GM21360 (cell line): ENCODE results near the gene ALS2.
"Not testable (repeated sequence)": the region's sequence is repeated elsewhere in the genome, so short reads cannot be mapped to it uniquely, and the experiment has no call there.

ENCODE experiments used
- ATAC-seq: cut with Tn5 transposase; IDR thresholded peaks from one replicate; pipeline ENCODE4 v1.9.1; 2021; ENCODE audit warnings: mild to moderate bottlenecking, moderate library complexity; ENCODE audit not compliant: unreplicated experiment

ALS2 gene

GRCh38 chr2:201780674-201781493 is at the start of gene ALS2:
TSS of gene ALS2 (minus strand) at chr2:201780933. CDS start at chr2:201768885, 12,048 bp downstream.
- peak; percentile 93 for ATAC-seq

- no peak for ATAC-seq
Observed at GRCh38 chr2:201828220-201828619, 47.5 kb upstream of the ALS2 start.

GRCh38 chr2:201827621-201828020 is 46.9 kb upstream of the ALS2 start:
- ATAC-seq, result no peak

GRCh38 chr2:201824212-201824611 is 43.5 kb upstream of the ALS2 start:
- no peak for ATAC-seq

- ATAC-seq, result no peak
Observed at GRCh38 chr2:201821080-201821479, 40.3 kb upstream of the ALS2 start.

- no peak for ATAC-seq
Observed at GRCh38 chr2:201820383-201821007, 39.8 kb upstream of the ALS2 start.

GRCh38 chr2:201816657-201817575 is 36.2 kb upstream of the ALS2 start:
- ATAC-seq, result no peak

GRCh38 chr2:201813996-201814760 is 33.4 kb upstream of the ALS2 start:
- ATAC-seq, result no peak

- not testable (repeated sequence) for ATAC-seq
Observed at GRCh38 chr2:201810604-201811003, 29.9 kb upstream of the ALS2 start.

GRCh38 chr2:201809633-201810032 is 28.9 kb upstream of the ALS2 start:
- no peak for ATAC-seq

- no peak for ATAC-seq
Observed at GRCh38 chr2:201808027-201808426, 27.3 kb upstream of the ALS2 start.

- no peak for ATAC-seq
Observed at GRCh38 chr2:201807452-201807999, 26.8 kb upstream of the ALS2 start.

GRCh38 chr2:201806442-201807170 is 25.9 kb upstream of the ALS2 start, which contains the start of gene CDK15:
TSS of gene CDK15 (plus strand) at chr2:201806537. CDS start at chr2:201806665, 128 bp downstream.
- no peak for ATAC-seq

- ATAC-seq, result not testable (repeated sequence)
Observed at GRCh38 chr2:201798914-201799285, 18.2 kb upstream of the ALS2 start.

GRCh38 chr2:201798252-201798913 is 17.6 kb upstream of the ALS2 start:
- no peak for ATAC-seq

- no peak for ATAC-seq
Observed at GRCh38 chr2:201797175-201797840, 16.6 kb upstream of the ALS2 start.

- no peak for ATAC-seq
Observed at GRCh38 chr2:201796478-201796865, 15.7 kb upstream of the ALS2 start.
